ENCODE results near the gene CARD14.

CARD14 gene

DNA sequence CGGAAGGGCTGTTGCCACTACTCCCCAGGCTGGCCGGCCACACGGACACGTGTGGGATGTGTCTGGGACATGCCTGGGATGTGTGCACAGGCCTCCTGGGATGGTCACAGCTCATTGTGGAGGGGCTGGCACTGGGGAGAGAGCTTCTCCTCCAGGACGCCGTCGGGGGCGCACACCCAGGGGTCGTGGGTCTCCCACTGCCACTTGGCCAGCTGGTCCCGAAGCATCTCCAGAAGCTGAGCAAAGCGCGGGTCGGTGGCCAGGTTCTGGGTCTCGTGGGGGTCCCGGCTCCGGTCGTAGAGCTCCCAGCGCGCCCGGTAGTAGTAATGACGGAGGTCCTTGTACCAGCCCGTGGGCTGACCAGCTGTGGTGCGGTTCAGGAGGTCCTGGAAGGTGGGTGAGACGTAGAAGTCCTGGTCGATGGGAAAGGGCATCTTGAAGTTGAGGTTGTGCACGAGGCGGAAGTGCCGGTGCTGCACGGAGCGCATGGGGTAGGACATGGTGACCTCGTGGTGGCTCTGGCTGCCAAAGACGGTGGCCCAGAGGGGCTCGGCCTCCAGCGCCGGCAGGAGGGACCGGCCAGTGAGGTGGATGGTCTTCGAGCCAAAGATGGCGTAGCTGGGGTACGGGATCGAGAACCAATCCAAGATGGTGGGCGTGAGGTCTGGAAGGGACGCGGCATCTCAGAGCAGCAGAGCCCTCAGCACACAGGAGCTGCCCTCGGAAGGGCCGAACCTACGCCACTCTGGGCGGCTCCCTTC, 40.7 kb downstream of the CARD14 start:
- DNase-seq = no peak

GRCh38 chr17:80212109-80212508, 42.3 kb downstream of the CARD14 start:
- DNase-seq = no peak

DNA sequence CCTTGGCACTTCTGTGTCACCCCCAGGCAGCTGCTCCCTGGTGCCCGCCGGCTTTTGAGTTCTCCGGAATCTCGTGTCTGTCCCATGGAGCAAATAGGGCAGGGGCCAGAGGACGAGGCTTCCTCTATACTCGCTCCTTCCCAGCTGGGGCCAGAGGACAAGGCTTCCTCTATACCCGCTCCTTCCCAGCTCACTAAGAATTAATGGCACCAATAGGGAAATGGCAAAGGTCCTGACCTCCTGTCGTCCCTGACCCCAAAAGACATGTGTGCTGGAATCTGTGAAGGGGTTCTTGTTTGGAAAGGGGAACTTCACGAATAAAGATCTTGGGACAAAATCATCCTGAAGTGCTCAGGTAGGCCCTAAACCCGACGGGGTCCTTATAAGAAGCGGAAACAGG, 42.7 kb downstream of the CARD14 start:
- DNase-seq = no peak

DNA sequence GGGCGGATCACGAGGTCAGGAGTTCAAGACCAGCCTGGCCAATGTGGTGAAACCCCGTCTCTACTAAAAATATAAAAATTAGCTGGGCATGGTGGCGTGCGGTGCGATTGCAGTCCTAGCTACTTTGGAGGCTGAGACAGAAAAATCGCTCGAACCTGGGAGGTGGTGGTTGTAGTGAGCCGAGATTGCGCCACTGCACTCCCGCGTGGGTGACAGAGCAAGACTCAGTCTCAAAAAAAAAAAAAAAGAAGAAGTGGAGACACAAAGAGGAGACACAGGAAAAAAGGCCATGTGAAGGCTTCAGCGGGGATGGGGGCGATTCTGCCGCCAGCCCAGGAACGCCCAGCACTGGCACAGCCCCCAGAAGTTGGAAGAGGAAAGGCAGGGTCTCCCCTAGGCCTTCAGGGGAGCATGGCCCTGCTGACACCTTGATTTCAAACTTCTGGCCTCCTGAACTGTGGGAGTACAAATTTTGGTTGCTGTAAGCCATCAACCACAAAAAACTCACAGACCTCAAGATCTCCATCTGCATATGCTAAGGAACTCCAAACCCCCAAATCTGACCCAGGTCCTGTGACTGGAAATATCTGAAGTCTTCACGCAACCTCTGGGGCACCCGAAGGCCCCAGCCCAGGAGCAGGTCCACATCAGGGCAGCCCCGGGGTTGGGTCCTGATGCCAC, 43.3 kb downstream of the CARD14 start:
- DNase-seq = no peak

DNA sequence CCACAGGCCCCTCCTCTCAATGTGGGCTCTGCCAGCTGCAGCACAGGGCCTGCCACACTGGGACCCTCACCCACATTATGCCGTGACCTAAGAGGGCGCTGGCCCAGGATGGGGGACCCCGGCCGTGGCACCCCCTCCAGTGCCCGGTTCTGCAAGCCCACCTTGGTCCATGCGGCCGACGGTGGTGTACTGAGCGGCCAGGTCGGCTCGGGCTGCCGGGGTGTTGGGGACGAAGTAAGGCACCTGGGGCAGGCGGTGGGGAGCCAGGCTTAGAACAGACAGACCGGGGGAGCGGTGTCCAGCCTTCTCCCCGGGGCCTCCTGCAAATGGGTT, 43.8 kb downstream of the CARD14 start:
- DNase-seq = no peak

GRCh38 chr17:80214012-80214877, 44.4 kb downstream of the CARD14 start:
- no peak for DNase-seq

GRCh38 chr17:80214878-80215210, 45.0 kb downstream of the CARD14 start:
- no peak for DNase-seq

DNA sequence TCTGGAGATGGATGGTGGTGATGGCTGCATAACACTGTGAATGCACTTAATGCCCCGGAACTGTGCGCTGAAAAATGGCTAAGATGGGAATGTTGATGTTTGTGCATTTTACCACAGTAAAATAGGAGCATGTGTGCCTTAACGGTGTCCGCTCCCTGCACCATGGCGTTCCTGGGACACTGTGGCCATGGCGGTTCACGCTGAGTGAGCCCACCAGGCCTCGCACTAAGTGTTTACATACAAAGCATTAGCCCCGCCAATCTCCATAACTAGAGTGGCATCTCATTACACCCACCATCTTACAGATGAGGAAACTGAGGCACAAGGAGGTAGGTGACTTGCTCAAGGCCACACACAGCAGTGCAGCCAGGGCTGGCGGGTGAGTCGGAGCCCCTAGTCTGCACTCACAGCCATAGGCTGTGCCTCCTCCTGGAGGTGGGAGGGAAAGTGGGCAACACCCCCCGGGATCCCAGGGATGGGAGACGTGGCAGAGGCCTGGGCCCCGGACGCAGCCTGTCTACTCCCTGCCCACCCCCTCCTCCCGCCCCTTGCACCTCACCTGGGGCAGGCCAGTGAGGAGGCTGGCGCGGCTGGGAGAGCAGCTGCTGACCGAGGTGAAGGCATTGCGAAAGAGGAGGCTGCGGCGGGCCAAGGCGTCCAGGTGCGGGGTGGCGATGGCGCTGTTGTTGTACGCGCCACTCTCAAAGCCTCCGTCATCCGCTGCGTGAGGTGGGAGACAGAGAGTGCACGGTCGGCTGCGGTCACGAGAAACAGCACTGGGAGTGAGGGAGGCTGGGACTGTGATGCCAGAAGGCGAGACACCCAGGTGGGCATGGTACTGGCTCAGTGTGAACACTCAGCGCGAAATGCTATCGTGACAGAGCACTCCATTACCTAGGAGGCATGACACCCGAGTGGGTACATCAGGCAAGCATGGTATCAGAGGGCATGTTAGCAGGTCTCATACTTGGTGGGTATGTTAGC, 46.9 kb downstream of the CARD14 start:
- no peak for DNase-seq

- DNase-seq = no peak
Measured at GRCh38 chr17:80217703-80218362, 48.0 kb downstream of the CARD14 start.

GRCh38 chr17:80218391-80218790, 48.6 kb downstream of the CARD14 start:
- DNase-seq = no peak

GRCh38 chr17:80219013-80219762, 49.4 kb downstream of the CARD14 start:
- peak; percentile 59 for DNase-seq

GRCh38 chr17:80219763-80220053, 49.9 kb downstream of the CARD14 start:
- no peak for DNase-seq

- peak; percentile 71 for DNase-seq
Measured at GRCh38 chr17:80220054-80220735, 50.4 kb downstream of the CARD14 start, which contains the start of the genes SGSH and SLC26A11. TSS of gene SGSH (minus strand) at chr17:80220333. CDS start at chr17:80220313, 20 bp downstream. TSS of gene SLC26A11 (plus strand) at chr17:80220427. CDS start at chr17:80221561, 1,134 bp downstream.

- DNase-seq = peak; percentile 60
Measured at GRCh38 chr17:80220736-80221215, 50.9 kb downstream of the CARD14 start.

DNA sequence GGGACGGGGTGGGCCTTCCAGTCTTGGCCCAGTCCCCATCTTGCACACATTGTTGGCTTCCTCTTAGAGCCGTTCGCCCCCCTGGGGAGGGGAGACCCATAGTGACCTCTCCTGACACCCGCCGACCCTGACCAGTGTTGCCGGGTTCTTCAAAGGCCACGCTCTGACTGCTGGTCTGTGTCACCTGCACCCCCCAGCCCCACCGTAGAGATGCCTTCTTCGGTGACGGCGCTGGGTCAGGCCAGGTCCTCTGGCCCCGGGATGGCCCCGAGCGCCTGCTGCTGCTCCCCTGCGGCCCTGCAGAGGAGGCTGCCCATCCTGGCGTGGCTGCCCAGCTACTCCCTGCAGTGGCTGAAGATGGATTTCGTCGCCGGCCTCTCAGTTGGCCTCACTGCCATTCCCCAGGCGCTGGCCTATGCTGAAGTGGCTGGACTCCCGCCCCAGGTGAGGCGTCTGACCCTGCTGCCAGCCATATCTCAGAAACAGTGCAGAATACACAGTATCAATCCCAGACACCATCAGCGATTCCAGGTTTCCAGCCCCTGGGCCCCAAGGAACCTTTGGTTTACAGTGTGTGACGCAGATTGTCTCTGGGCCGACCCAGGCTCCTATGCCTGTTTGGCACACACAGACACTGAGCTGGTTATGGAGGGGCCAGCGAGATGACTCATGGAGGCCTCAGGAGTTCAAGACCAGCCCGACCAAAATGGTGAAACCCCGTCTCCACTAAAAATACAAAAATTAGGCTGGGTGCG, 51.7 kb downstream of the CARD14 start:
- peak; percentile 21 for DNase-seq

- DNase-seq = no peak
Measured at GRCh38 chr17:80222376-80223141, 52.7 kb downstream of the CARD14 start.

DNA sequence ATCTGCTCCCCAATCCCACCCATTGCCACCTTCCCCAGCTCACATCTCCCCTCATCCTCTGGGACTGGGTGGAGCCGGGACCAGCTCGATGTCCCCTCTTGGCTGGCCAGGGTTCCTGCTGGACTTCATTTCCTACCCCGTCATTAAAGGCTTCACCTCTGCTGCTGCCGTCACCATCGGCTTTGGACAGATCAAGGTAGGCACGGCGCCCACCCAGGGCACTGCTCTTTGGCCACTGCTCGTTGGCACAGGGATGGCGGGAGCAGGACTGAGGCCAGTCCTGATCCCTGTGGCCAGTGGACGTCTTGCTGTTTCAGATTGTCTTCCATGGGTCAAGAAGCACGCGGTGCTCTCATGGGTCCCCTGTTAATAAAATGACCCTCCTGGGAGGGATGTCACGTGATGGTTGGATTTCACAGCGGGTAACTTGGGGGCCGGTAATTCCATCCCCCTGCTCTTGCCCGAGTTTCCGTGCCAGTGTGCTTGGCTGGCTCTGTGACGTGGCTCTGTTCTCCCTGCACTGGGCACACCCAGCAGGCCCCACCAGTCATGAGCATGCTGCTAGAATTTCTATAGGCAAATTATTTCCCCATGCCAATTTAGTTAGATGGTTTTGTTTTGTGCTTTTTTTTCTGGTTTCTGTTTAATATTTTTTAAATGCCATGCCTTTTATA, 53.4 kb downstream of the CARD14 start:
- no peak for DNase-seq

Measured in right kidney (tissue), 1 donor.